ENCODE results near the gene TEX2.
A peak's percentile ranks its signal among the peaks of the same experiment; 100 is the strongest.

The TEX2 gene

GRCh38 chr17:64115043-64115698, 147.9 kb downstream of the TEX2 start:
- peaks cover 43% of the 10 kb centered on the region for H3K36me3 Mint-ChIP-seq (ENCODE audit: insufficient read depth)
- DNase-seq, result no peak
- ATAC-seq (replicated peaks), result no peak
- H3K9me3 Mint-ChIP-seq, result no peaks in the 10 kb centered on the region
- peaks cover 38 to 48% of the 10 kb centered on the region in 2 donors for H3K4me1 Mint-ChIP-seq (ENCODE audit: low read depth in 2 of 2)
- H3K27ac Mint-ChIP-seq, result peak overlapping the region; percentile 0 to 13
- H3K27me3 Mint-ChIP-seq, result no peaks in the 10 kb centered on the region
- peak overlapping the region in 1 of 2 donors; percentile 61 for H3K4me3 Mint-ChIP-seq

GRCh38 chr17:64113006-64113405, 150.1 kb downstream of the TEX2 start:
- no peak for ATAC-seq (replicated peaks)
- no peak for DNase-seq
- Mint-ChIP-seq H3K27me3 (no peaks in the 10 kb centered on the region), H3K9me3 (no peaks in the 10 kb centered on the region), H3K4me1 (ENCODE audit: low read depth in 2 of 2) (peaks cover 48 to 54% of the 10 kb centered on the region in 2 donors), H3K36me3 (ENCODE audit: insufficient read depth) (peaks cover 44% of the 10 kb centered on the region), H3K27ac (peak overlapping the region in 1 of 2 donors; percentile 23), H3K4me3 (no peak overlapping the region)

- peaks cover 50% of the 10 kb centered on the region for H3K36me3 Mint-ChIP-seq (ENCODE audit: insufficient read depth)
- H3K4me1 Mint-ChIP-seq (ENCODE audit: low read depth in 2 of 2), result peaks cover 51 to 58% of the 10 kb centered on the region in 2 donors
- H3K27ac Mint-ChIP-seq, result peak overlapping the region in 1 of 2 donors; percentile 38
- no peaks in the 10 kb centered on the region for H3K27me3 Mint-ChIP-seq
- no peak for ATAC-seq (replicated peaks)
- H3K4me3 Mint-ChIP-seq, result no peak overlapping the region
- H3K9me3 Mint-ChIP-seq, result no peaks in the 10 kb centered on the region
- no peak for DNase-seq
Measured at GRCh38 chr17:64111831-64112230, 151.2 kb downstream of the TEX2 start.

GRCh38 chr17:64110379-64111152, 152.5 kb downstream of the TEX2 start:
- peaks cover 54 to 58% of the 10 kb centered on the region in 2 donors for H3K4me1 Mint-ChIP-seq (ENCODE audit: low read depth in 2 of 2)
- no peaks in the 10 kb centered on the region for H3K9me3 Mint-ChIP-seq
- ATAC-seq (replicated peaks), result no peak
- H3K27ac Mint-ChIP-seq, result peak overlapping the region in 1 of 2 donors; percentile 76
- no peak for DNase-seq
- H3K4me3 Mint-ChIP-seq, result no peak overlapping the region
- peaks cover 51% of the 10 kb centered on the region for H3K36me3 Mint-ChIP-seq (ENCODE audit: insufficient read depth)
- no peaks in the 10 kb centered on the region for H3K27me3 Mint-ChIP-seq

- peak overlapping the region; percentile 36 to 81 for H3K27ac Mint-ChIP-seq
- no peak for ATAC-seq (replicated peaks)
- no peak for DNase-seq
- peaks cover 53 to 55% of the 10 kb centered on the region in 2 donors for H3K4me1 Mint-ChIP-seq (ENCODE audit: low read depth in 2 of 2)
- no peak overlapping the region for H3K4me3 Mint-ChIP-seq
- H3K9me3 Mint-ChIP-seq, result no peaks in the 10 kb centered on the region
- H3K36me3 Mint-ChIP-seq (ENCODE audit: insufficient read depth), result peaks cover 50% of the 10 kb centered on the region
- H3K27me3 Mint-ChIP-seq, result no peaks in the 10 kb centered on the region
Measured at GRCh38 chr17:64109400-64109799, 153.7 kb downstream of the TEX2 start.

GRCh38 chr17:64107500-64108236, 155.4 kb downstream of the TEX2 start:
- Mint-ChIP-seq H3K9me3 (no peaks in the 10 kb centered on the region), H3K36me3 (ENCODE audit: insufficient read depth) (peaks cover 41% of the 10 kb centered on the region), H3K4me3 (peak overlapping the region in 1 of 2 donors; percentile 15), H3K27me3 (no peaks in the 10 kb centered on the region), H3K4me1 (ENCODE audit: low read depth in 2 of 2) (peaks cover 61 to 62% of the 10 kb centered on the region in 2 donors), H3K27ac (peak overlapping the region; percentile 7 to 86)
- no peak for DNase-seq
- peak; percentile 31 for ATAC-seq (replicated peaks)

- H3K27ac Mint-ChIP-seq, result peak overlapping the region; percentile 7 to 86
- peak overlapping the region; percentile 15 to 37 for H3K4me3 Mint-ChIP-seq
- H3K36me3 Mint-ChIP-seq (ENCODE audit: insufficient read depth), result peaks cover 34% of the 10 kb centered on the region
- ATAC-seq (replicated peaks), result no peak
- peaks cover 62 to 64% of the 10 kb centered on the region in 2 donors for H3K4me1 Mint-ChIP-seq (ENCODE audit: low read depth in 2 of 2)
- no peak for DNase-seq
- H3K27me3 Mint-ChIP-seq, result no peaks in the 10 kb centered on the region
- H3K9me3 Mint-ChIP-seq, result no peaks in the 10 kb centered on the region
Measured at GRCh38 chr17:64106918-64107317, 156.1 kb downstream of the TEX2 start.

- DNase-seq (no peak), ATAC-seq (replicated peaks) (no peak)
- Mint-ChIP-seq H3K36me3 (ENCODE audit: insufficient read depth) (peaks cover 25% of the 10 kb centered on the region), H3K27me3 (no peaks in the 10 kb centered on the region), H3K27ac (peak overlapping the region; percentile 41 to 80), H3K9me3 (no peaks in the 10 kb centered on the region), H3K4me1 (ENCODE audit: low read depth in 2 of 2) (peaks cover 59 to 69% of the 10 kb centered on the region in 2 donors), H3K4me3 (peak overlapping the region; percentile 8 to 42)
Measured at GRCh38 chr17:64103391-64104364, 159.4 kb downstream of the TEX2 start.

GRCh38 chr17:64102627-64103390, 160.3 kb downstream of the TEX2 start:
- H3K9me3 Mint-ChIP-seq, result no peaks in the 10 kb centered on the region
- no peak for ATAC-seq (replicated peaks)
- no peak for DNase-seq
- peaks cover 55 to 62% of the 10 kb centered on the region in 2 donors for H3K4me1 Mint-ChIP-seq (ENCODE audit: low read depth in 2 of 2)
- H3K27ac Mint-ChIP-seq, result peak overlapping the region; percentile 35 to 62
- peak overlapping the region in 1 of 2 donors; percentile 13 for H3K4me3 Mint-ChIP-seq
- no peaks in the 10 kb centered on the region for H3K27me3 Mint-ChIP-seq
- peaks cover 25% of the 10 kb centered on the region for H3K36me3 Mint-ChIP-seq (ENCODE audit: insufficient read depth)

- no peak for ATAC-seq (replicated peaks)
- Mint-ChIP-seq H3K4me3 (peak overlapping the region in 1 of 2 donors; percentile 33), H3K27ac (peak overlapping the region in 1 of 2 donors; percentile 69), H3K36me3 (ENCODE audit: insufficient read depth) (peaks cover 28% of the 10 kb centered on the region), H3K27me3 (no peaks in the 10 kb centered on the region), H3K4me1 (ENCODE audit: low read depth in 2 of 2) (peaks cover 44 to 46% of the 10 kb centered on the region in 2 donors), H3K9me3 (no peaks in the 10 kb centered on the region)
- DNase-seq, result no peak
Measured at GRCh38 chr17:64099543-64099942, 163.5 kb downstream of the TEX2 start.

Measured in effector memory CD8-positive, alpha-beta T cell (primary cell).